K562 (cell line): ENCODE results near the gene WBP1. TPM values are rescaled to one million over a fixed set of nuclear protein-coding genes. Genes with fewer than 3 reads are reported as not detected.
A peak's percentile ranks its signal among the peaks of the same experiment; 100 is the strongest.

Experiments used
- ATF3 ChIP-seq, 2 experiments: fragments of 450-650 bp in 1 of 2; sonication (generic) in 1 of 2; formaldehyde crosslinking in 1 of 2; IDR thresholded peaks in 1 of 2; conservative IDR thresholded peaks in 1 of 2; 2 replicates each; pipeline versions ENCODE4 v1.6.1 to v1.8.1; 2016 to 2023; ENCODE audit warnings: mild to moderate bottlenecking in 2 of 2, moderate library complexity in 2 of 2, inconsistent platforms in 1 of 2, missing genetic modification reagents in 1 of 2
- BRD4 ChIP-seq: fragments of 200-600 bp; sonication (generic); IDR thresholded peaks from 2 replicates; pipeline ENCODE4 v1.6.1; 2017; ENCODE audit warnings: inconsistent platforms
- CBFA2T2 ChIP-seq: fragments of 450-650 bp; conservative IDR thresholded peaks from 2 replicates; pipeline ENCODE4 v1.6.1; 2017; ENCODE audit warnings: mild to moderate bottlenecking
- CREB1 ChIP-seq, 2 experiments: sonication (generic) in 1 of 2; formaldehyde crosslinking in 1 of 2; IDR thresholded peaks; 2 replicates each; pipeline versions ENCODE4 v1.6.1 to v1.8.0; 2012 to 2022; ENCODE audit warnings: inconsistent platforms in 1 of 2, mild to moderate bottlenecking in 1 of 2, missing genetic modification reagents in 1 of 2, moderate library complexity in 1 of 2
- DNMT1 ChIP-seq: fragments of 450-650 bp; IDR thresholded peaks from 2 replicates; pipeline ENCODE4 v1.6.1; 2016; ENCODE audit warnings: antibody characterized with exemption, mild to moderate bottlenecking
- DPF2 ChIP-seq: fragments of 450-650 bp; IDR thresholded peaks from 2 replicates; pipeline ENCODE4 v1.6.1; 2016
- E2F5 ChIP-seq: sonication (generic); formaldehyde crosslinking; IDR thresholded peaks from 2 replicates; pipeline ENCODE4 v1.8.0; 2022; ENCODE audit warnings: mild to moderate bottlenecking, missing genetic modification reagents
- ESRRA ChIP-seq: fragments of 450-650 bp; IDR thresholded peaks from 2 replicates; pipeline ENCODE4 v1.6.1; 2014; ENCODE audit warnings: low read depth, mild to moderate bottlenecking, moderate library complexity, borderline replicate concordance
- ETV6 ChIP-seq, 3 experiments: fragments of 150-350 bp in 1 of 3; sonication (generic) in 1 of 3; formaldehyde crosslinking in 1 of 3; IDR thresholded peaks; 2 replicates each; pipeline versions ENCODE4 v1.6.1 to v1.8.0; 2014 to 2022; ENCODE audit warnings: borderline replicate concordance in 2 of 3, low read depth in 2 of 3, antibody characterized with exemption in 1 of 3, low read length in 1 of 3, mild to moderate bottlenecking in 1 of 3, missing genetic modification reagents in 1 of 3
- KAT7 ChIP-seq: sonication (generic); formaldehyde crosslinking; IDR thresholded peaks from 2 replicates; pipeline ENCODE4 v1.8.0; 2022; ENCODE audit warnings: missing genetic modification reagents, mild to moderate bottlenecking, borderline replicate concordance
- KAT8 ChIP-seq: fragments of 450-650 bp; IDR thresholded peaks from 2 replicates; pipeline ENCODE4 v1.6.1; 2016; ENCODE audit warnings: low read depth, mild to moderate bottlenecking
- KLF1 ChIP-seq: fragments of 450-650 bp; IDR thresholded peaks from 2 replicates; pipeline ENCODE4 v1.6.1; 2016; ENCODE audit warnings: missing genetic modification characterization, missing compliant biosample characterization
- MTA3 ChIP-seq: fragments of 450-650 bp; formaldehyde crosslinking; IDR thresholded peaks from 2 replicates; pipeline ENCODE4 v1.6.1; 2017; ENCODE audit warnings: mild to moderate bottlenecking, borderline replicate concordance
- NONO ChIP-seq, 2 experiments: fragments of 200-400 bp in 1 of 2; fragments of 450-650 bp in 1 of 2; formaldehyde crosslinking in 1 of 2; IDR thresholded peaks; 2 replicates each; pipeline ENCODE4 v1.6.1; 2017; ENCODE audit warnings: low read depth in 2 of 2, mild to moderate bottlenecking in 2 of 2, moderate library complexity in 2 of 2, low read length in 1 of 2
- NR2C2 ChIP-seq, 2 experiments: fragments of 200-800 bp in 1 of 2; sonication (Bioruptor generic) in 1 of 2; sonication (generic) in 1 of 2; formaldehyde crosslinking in 1 of 2; IDR thresholded peaks; 2 replicates each; pipeline versions ENCODE4 v1.6.1 to v1.8.0; 2016 to 2022; ENCODE audit warnings: mild to moderate bottlenecking in 1 of 2, missing compliant biosample characterization in 1 of 2, missing genetic modification characterization in 1 of 2, missing genetic modification reagents in 1 of 2
- TEAD4 ChIP-seq, 2 experiments: sonication (generic) in 1 of 2; formaldehyde crosslinking in 1 of 2; IDR thresholded peaks; 2 replicates each; pipeline versions ENCODE4 v1.6.1 to v1.8.0; 2012 to 2022; ENCODE audit warnings: borderline replicate concordance in 1 of 2, inconsistent platforms in 1 of 2, low read length in 1 of 2, mild to moderate bottlenecking in 1 of 2, missing genetic modification reagents in 1 of 2
- XRCC5 ChIP-seq: fragments of 200-400 bp; formaldehyde crosslinking; IDR thresholded peaks from 2 replicates; pipeline ENCODE4 v1.6.1; 2017; ENCODE audit warnings: low read depth, mild to moderate bottlenecking, low read length
- ZBTB7A ChIP-seq: IDR thresholded peaks from 2 replicates; pipeline ENCODE4 v1.6.1; 2011; ENCODE audit warnings: low read depth, mild to moderate bottlenecking, low read length, moderate library complexity, borderline replicate concordance; ENCODE audit not compliant: control insufficient read depth
- ZNF277 ChIP-seq: fragments of 250-450 bp; sonication (Bioruptor Pico); IDR thresholded peaks from 2 replicates; pipeline ENCODE4 v1.8.0; 2022; ENCODE audit warnings: inconsistent platforms, mild to moderate bottlenecking, moderate library complexity, borderline replicate concordance
- ZNF655 ChIP-seq: fragments of 250-450 bp; sonication (Bioruptor Pico); IDR thresholded peaks from 2 replicates; pipeline ENCODE4 v1.5.0; 2021
- polyA plus RNA-seq, 8 experiments: library from polyadenylated mRNA; depleted of rRNA in 4 of 8; stranded (reverse) in 5 of 8; unstranded in 3 of 8; fragments of >200 nt; fragmentation: Nextera tagmentation in 2 of 8; fragmentation: Illumina TruSeq in 1 of 8; extraction: Ambion mirVana in 2 of 8; extraction: Trizol in 1 of 8; gene quantifications; 2 replicates each; pipeline versions ENCODE4 v1.2.1 to v1.2.3, GENCODE V29; 2011 to 2014; ENCODE audit warnings: inconsistent platforms in 1 of 8, missing spikeins in 1 of 8
- total RNA-seq, 7 experiments: library from RNA; depleted of rRNA in 6 of 7; stranded (reverse); fragments of >200 nt in 6 of 7; fragmentation: Illumina TruSeq in 2 of 7; extraction: Trizol in 2 of 7; gene quantifications; 2 replicates each; pipeline versions ENCODE4 v1.2.1 to v1.2.3, GENCODE V29; 2011 to 2021; ENCODE audit warnings: low replicate concordance in 1 of 7

The WBP1 gene
- total and polyA plus RNA-seq, 9 of the 15 experiments (the other 6 are each of a cell fraction or from before 2014, with no cell fraction given): 1.9 to 27.7 (median 14.2) TPM

DNA sequence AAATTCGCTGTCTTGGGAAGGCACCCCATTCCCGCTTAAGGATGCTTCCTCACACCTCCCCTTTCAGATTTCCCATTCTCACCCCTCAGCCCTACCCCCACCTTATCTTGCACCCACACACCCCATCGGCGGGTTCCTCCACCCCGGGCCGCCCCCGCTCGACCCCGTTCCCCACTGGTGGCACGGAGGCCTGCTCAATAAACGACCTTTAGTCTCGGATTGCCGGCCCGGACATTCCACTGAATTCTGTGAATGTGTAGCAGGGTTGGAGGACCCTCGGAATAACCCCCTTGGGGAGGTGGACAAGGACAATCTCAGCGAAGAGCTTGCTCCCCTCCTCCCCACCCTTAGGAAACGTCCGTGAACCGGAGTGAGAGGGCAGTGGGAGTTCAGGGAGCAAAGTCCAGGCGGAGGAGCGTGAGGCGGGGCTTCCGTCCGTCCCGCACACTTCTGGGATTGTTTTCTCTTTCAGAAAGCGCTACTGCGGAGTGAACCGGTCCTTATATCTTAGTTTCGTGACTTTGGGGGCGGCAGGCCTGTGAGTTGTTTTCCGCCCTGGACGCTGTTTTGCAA lies 44.0 kb downstream of the WBP1 start (continued):
- peak; percentile 62; the same call in 1 of the 2 replicates for TF ChIP-seq DPF2
- no peak for TF ChIP-seq MTA3
- TF ChIP-seq CREB1 (IDR thresholded peaks at IDR 0.05): 0 out of 2 replicates have a peak, but pooled peaks have one; percentile 8
- TF ChIP-seq CREB1 (CRISPR knock-in tag; IDR thresholded peaks at IDR 0.05): no peak
- 0 out of 2 replicates have a peak, but pooled peaks have one; percentile 4 for TF ChIP-seq KAT7
- no peak for TF ChIP-seq ATF3 (IDR thresholded peaks at IDR 0.05)
- TF ChIP-seq ATF3 (CRISPR knock-in tag; conservative IDR thresholded peaks at IDR 0.05): no peak
- 0 out of 2 replicates have a peak, but pooled peaks have one; percentile 2 for TF ChIP-seq NR2C2 (CRISPR knock-in tag; IDR thresholded peaks at IDR 0.05)
- peak; percentile 96 for TF ChIP-seq NR2C2 (tag; IDR thresholded peaks at IDR 0.05)
- TF ChIP-seq ZBTB7A: peak; percentile 51; the same call in 1 of the 2 replicates
- no peak for TF ChIP-seq NONO (IDR thresholded peaks at IDR 0.05; ENCODE audit: low read depth in 2 of 2, low read length in 1 of 2)
- TF ChIP-seq CBFA2T2: peak; percentile 50
- no peak for TF ChIP-seq ZNF277
- TF ChIP-seq ETV6 (IDR thresholded peaks at IDR 0.05; ENCODE audit: borderline replicate concordance in 1 of 2, low read depth in 2 of 2, low read length in 1 of 2): 0 out of 4 replicates have a peak, but pooled peaks of 1 of the 2 experiments have one; percentile 14
- TF ChIP-seq ETV6 (CRISPR knock-in tag; IDR thresholded peaks at IDR 0.05; ENCODE audit: borderline replicate concordance): no peak
- TF ChIP-seq ESRRA: peak; percentile 22; the same call in 1 of the 2 replicates
- TF ChIP-seq E2F5 (CRISPR knock-in tag): no peak
- 0 out of 2 replicates have a peak, but pooled peaks have one; percentile 54 for TF ChIP-seq BRD4
- TF ChIP-seq ZNF655 (CRISPR knock-in tag): no peak
- TF ChIP-seq KLF1 (tag): no peak
- TF ChIP-seq XRCC5: no peak
- no peak for TF ChIP-seq DNMT1
- TF ChIP-seq TEAD4 (IDR thresholded peaks at IDR 0.05; ENCODE audit: low read length): peak; percentile 41; the same call in 1 of the 2 replicates
- TF ChIP-seq TEAD4 (CRISPR knock-in tag; IDR thresholded peaks at IDR 0.05; ENCODE audit: borderline replicate concordance): no peak
- TF ChIP-seq KAT8: no peak
